ENCODE measurements around the gene UXS1.

DNA sequence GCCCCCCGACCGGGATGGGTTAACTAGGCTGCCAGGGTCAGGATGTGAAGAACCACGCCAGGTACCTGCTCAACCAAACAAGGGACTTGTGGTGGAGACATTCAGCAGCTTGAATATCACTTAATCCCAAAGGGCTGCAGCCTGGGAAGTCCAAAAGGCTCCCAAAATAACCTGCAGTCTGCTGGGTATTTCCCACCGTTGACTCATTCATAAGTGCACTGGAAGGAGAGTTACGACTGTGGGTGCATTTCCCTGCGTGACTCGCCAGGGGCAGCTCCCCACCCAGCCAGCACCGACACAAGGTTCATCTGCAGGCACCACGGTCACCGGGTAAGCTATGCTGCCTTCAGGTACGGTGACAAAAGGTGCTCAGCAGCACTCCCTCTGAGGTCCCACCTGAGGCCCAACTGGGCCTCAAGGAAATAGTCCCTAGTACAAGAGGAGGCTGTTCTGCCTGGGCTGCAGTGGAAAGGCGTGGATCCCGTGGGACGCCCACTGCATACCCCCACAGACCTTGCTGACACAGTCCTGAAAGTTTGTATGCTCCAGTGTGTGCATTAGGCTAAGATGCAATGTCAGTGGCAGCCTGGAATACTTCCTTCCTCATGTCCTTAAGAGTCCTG lies 86.5 kb downstream of the UXS1 start:
- TF ChIP-seq TCF12 (IDR thresholded peaks at IDR 0.05; ENCODE audit: low read depth) (no peak), TAF1 (IDR thresholded peaks at IDR 0.05; ENCODE audit: low read depth) (no peak), RAD21 (IDR thresholded peaks at IDR 0.05; ENCODE audit: low read depth) (no peak), MAX (IDR thresholded peaks at IDR 0.05) (no peak), EP300 (IDR thresholded peaks at IDR 0.05; ENCODE audit: borderline replicate concordance) (no peak), YY1 (IDR thresholded peaks at IDR 0.05; ENCODE audit: low read depth) (no peak), NFIC (IDR thresholded peaks at IDR 0.05) (no peak), EGR1 (IDR thresholded peaks at IDR 0.05) (no peak), TEAD4 (IDR thresholded peaks at IDR 0.05) (no peak)
